Choroid plexus epithelial cell (primary cell): ENCODE measurements around the gene MMD2.

Experiments used
- DNase-seq: peaks from one replicate; pipeline ENCODE4 v3.0.0-alpha.2; 2010; ENCODE audit warnings: low read depth
- H3K4me3 ChIP-seq: 2 replicates; pipeline ENCODE4 v1.5.1; 2011; ENCODE audit warnings: low read depth, mild to moderate bottlenecking, control low read depth, low read length, moderate library complexity
- TF ChIP-seq, protein P1 (sequence below): conservative IDR thresholded peaks from 2 replicates; pipeline ENCODE4 v1.5.1; 2011; ENCODE audit warnings: low read depth, mild to moderate bottlenecking, control low read depth, inconsistent platforms, low read length, moderate library complexity

The MMD2 gene

GRCh38 chr7:4919969-4920766 lies 38.8 kb downstream of the MMD2 start:
- no peak overlapping the region for H3K4me3 ChIP-seq
- DNase-seq = no peak
- TF ChIP-seq, protein P1, sequence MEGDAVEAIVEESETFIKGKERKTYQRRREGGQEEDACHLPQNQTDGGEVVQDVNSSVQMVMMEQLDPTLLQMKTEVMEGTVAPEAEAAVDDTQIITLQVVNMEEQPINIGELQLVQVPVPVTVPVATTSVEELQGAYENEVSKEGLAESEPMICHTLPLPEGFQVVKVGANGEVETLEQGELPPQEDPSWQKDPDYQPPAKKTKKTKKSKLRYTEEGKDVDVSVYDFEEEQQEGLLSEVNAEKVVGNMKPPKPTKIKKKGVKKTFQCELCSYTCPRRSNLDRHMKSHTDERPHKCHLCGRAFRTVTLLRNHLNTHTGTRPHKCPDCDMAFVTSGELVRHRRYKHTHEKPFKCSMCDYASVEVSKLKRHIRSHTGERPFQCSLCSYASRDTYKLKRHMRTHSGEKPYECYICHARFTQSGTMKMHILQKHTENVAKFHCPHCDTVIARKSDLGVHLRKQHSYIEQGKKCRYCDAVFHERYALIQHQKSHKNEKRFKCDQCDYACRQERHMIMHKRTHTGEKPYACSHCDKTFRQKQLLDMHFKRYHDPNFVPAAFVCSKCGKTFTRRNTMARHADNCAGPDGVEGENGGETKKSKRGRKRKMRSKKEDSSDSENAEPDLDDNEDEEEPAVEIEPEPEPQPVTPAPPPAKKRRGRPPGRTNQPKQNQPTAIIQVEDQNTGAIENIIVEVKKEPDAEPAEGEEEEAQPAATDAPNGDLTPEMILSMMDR = no peak

DNA sequence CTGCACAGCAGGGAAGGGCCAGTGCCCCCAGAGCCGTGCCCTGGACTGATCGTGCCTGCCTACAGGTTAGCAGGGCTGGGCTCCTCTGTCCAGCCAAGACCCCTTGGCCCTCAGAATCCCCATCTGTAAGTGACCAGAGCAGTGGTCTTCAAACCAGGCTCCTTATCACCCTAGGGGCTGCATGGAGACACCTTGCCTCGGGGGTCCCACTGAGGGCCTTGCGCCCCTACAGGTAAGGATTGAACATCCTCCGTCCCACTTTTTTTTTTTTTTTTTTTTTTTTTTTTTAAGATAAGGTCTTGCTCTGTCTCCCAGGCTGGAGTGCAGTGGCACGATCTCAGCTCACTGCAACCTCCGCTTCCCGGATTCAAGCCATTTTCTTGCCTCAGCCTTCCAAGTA lies 42.9 kb downstream of the MMD2 start:
- DNase-seq = no peak
- TF ChIP-seq, protein P1 = no peak
- H3K4me3 ChIP-seq = no peak overlapping the region

DNA sequence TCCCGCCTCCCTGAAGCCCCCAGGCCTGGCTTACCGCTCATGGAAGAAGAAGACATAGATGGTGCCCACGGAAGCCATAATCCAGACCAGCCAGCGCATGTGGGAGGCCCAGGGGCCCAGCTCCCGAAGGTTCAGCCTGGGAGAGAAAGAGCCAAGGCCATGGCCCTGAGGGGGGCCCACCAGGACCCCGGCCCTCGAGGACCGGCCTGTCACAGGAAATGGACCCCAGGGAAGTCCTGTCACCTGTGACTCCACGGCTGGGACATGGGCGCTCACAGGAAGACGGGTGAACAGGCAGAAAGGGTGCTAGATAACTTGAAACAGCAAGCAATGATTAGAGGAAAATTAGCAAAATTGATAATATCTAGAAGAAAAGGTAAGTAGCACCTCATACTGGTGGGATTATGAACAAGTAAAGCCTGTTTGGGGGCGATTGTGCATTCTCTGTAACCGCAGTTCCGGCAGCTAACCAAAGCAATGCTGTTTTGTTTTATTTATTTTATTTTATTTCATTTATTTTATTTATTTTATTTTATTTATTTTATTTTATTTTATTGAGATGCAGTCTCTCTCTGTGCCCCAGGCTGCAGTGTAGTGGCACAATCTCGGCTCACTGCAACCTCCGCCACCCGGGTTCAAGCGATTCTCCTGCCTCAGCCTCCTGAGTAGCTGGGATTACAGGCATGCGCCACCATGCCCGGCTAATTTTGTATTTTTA lies 47.7 kb downstream of the MMD2 start:
- no peak for DNase-seq
- H3K4me3 ChIP-seq = no peak overlapping the region
- TF ChIP-seq, protein P1 = no peak

GRCh38 chr7:4906682-4907081 lies 52.3 kb downstream of the MMD2 start:
- no peak for DNase-seq
- TF ChIP-seq, protein P1 = no peak
- H3K4me3 ChIP-seq = no peak overlapping the region

DNA sequence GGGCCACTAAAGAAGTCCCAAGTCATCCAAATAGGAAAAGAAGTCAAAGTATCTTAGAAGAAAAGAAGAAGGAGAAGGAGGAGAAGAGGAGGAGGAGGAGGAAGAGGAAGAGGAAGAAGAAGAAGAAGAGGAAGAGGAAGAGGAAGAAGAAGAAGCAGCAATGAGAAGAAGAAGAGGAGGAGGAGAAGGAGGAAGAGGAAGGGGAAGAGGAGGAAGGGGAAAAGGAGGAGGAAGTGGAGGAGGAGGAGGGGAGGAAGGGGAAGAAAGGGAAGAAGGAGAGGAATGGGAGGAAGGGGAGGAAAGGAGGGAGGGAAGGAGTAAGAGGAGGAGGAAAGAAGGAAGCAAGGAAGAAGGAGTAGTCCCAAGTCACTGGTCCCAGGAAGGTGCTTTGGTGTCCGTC lies 53.8 kb downstream of the MMD2 start:
- H3K4me3 ChIP-seq = no peak overlapping the region

DNA sequence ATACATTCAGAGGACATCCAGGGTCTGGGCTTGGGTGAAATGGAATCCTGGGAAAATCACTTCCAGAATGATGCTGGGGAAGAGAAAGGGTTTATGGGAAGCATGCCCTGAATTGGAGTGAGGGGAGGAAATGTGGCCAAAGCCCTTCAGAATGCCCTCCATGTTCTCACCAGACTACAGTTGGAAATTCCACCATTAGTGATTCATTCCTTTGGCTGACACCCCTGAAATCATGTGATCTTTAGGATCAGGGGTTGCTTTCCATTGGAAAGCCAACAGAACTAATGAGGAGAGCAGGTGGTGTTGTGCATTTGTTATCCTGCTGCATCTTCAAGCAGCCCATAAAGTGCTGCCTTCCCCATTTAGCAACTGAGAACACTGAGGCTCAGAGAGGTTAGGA lies 54.6 kb downstream of the MMD2 start:
- TF ChIP-seq, protein P1 = no peak
- H3K4me3 ChIP-seq = no peak overlapping the region
- DNase-seq = no peak

More for the DNA sequence above, 53.8 kb downstream of the MMD2 start:
- TF ChIP-seq, protein P1 = no peak
- DNase-seq = no peak
